ENCODE results near the gene MITF. TPM values are rescaled to one million over a fixed set of nuclear protein-coding genes. Genes with fewer than 3 reads are reported as not detected.

The MITF gene
- total RNA-seq, 1 experiment from 2014 or later: 4.3 TPM

DNA sequence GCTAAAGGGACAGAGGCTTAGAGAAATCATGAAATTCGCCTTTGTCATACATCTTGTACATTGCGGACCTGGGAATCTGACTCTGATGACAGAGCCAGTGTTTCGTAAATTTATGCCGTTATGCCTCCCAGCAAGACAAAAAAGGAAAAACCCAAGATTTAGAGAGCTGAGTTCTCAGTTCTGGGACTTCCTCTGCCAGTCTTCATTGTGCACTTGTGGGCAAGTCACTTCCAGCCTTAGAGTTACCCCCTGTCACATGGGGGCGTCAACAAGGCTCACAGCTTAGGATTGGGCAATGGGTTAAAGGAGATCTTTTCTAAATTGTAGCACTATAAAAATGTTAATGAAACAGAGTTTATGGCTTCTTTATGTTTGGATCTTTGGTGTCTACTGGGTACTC, 41.9 kb upstream of the MITF start:
- Mint-ChIP-seq H3K36me3 (ENCODE audit: insufficient read depth, unreplicated experiment) (no peaks in the 10 kb centered on the region), H3K4me3 (ENCODE audit: unreplicated experiment) (no peak overlapping the region), H3K27me3 (ENCODE audit: insufficient read depth, unreplicated experiment) (peaks cover 3% of the 10 kb centered on the region), H3K9me3 (ENCODE audit: unreplicated experiment) (peaks cover 19% of the 10 kb centered on the region), H3K4me1 (ENCODE audit: low read depth, unreplicated experiment) (no peaks in the 10 kb centered on the region), H3K27ac (ENCODE audit: unreplicated experiment) (no peak overlapping the region)
- POLR2A ChIA-PET: no interaction called here
- CTCF ChIA-PET: no interaction called here
- Histone ChIP-seq H3K4me3 (ENCODE audit: low read depth, low read length) (no peak overlapping the region), H3K4me1 (no peaks in the 10 kb centered on the region), H3K36me3 (ENCODE audit: control insufficient read depth, insufficient read depth, low read length) (no peaks in the 10 kb centered on the region), H3K27me3 (replicated peaks; ENCODE audit: control insufficient read depth, insufficient read depth, low read length) (no peaks in the 10 kb centered on the region), H3K9me3 (no peaks in the 10 kb centered on the region)
- intact Hi-C loops (cut with micrococcal nuclease; ENCODE audit: unreplicated experiment): no loop called here
- TF ChIP-seq, protein P1, sequence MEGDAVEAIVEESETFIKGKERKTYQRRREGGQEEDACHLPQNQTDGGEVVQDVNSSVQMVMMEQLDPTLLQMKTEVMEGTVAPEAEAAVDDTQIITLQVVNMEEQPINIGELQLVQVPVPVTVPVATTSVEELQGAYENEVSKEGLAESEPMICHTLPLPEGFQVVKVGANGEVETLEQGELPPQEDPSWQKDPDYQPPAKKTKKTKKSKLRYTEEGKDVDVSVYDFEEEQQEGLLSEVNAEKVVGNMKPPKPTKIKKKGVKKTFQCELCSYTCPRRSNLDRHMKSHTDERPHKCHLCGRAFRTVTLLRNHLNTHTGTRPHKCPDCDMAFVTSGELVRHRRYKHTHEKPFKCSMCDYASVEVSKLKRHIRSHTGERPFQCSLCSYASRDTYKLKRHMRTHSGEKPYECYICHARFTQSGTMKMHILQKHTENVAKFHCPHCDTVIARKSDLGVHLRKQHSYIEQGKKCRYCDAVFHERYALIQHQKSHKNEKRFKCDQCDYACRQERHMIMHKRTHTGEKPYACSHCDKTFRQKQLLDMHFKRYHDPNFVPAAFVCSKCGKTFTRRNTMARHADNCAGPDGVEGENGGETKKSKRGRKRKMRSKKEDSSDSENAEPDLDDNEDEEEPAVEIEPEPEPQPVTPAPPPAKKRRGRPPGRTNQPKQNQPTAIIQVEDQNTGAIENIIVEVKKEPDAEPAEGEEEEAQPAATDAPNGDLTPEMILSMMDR (IDR thresholded peaks at IDR 0.05; ENCODE audit: insufficient read depth in 1 of 2, low read depth in 1 of 2, low read length in 1 of 2, severe bottlenecking in 1 of 2, unreplicated experiment in 1 of 2): no peak
- DNase-seq: no peak
- no TSS peak for BruUV-seq (replicated peaks)

DNA sequence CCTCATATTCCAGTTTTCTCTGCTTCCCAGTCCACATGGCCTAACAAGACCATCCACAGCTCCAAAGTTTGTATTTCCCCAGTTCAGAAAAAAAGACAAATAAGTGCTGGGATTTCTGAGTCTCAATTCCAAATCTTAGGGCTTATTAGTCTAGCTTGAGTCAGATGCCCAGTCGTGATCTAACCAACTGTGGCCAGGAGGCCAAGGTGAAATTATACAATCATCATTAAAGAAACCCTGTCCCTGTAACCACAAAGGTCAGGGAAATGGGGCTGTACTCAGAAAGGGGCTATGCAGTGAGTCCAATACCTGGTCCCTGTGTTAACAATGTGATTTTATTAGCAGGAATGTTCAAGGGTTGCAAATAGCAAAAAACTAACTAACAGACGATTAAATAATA, 40.5 kb upstream of the MITF start:
- no peaks in the 10 kb centered on the region for H3K27me3 ChIP-seq (replicated peaks; ENCODE audit: control insufficient read depth, insufficient read depth, low read length)
- H3K9me3 ChIP-seq: no peaks in the 10 kb centered on the region
- intact Hi-C loops (cut with micrococcal nuclease; ENCODE audit: unreplicated experiment): no loop called here
- H3K4me1 ChIP-seq: no peaks in the 10 kb centered on the region
- no peak overlapping the region for H3K4me3 Mint-ChIP-seq (ENCODE audit: unreplicated experiment)
- ChIA-PET CTCF (no interaction called here), POLR2A (no interaction called here)
- no peaks in the 10 kb centered on the region for H3K36me3 Mint-ChIP-seq (ENCODE audit: insufficient read depth, unreplicated experiment)
- peaks cover 3% of the 10 kb centered on the region for H3K27me3 Mint-ChIP-seq (ENCODE audit: insufficient read depth, unreplicated experiment)
- H3K36me3 ChIP-seq (ENCODE audit: control insufficient read depth, insufficient read depth, low read length): no peaks in the 10 kb centered on the region
- no peak overlapping the region for H3K4me3 ChIP-seq (ENCODE audit: low read depth, low read length)
- no peak overlapping the region for H3K27ac Mint-ChIP-seq (ENCODE audit: unreplicated experiment)
- no TSS peak for BruUV-seq (replicated peaks)
- H3K9me3 Mint-ChIP-seq (ENCODE audit: unreplicated experiment): peaks cover 19% of the 10 kb centered on the region
- no peaks in the 10 kb centered on the region for H3K4me1 Mint-ChIP-seq (ENCODE audit: low read depth, unreplicated experiment)
- no peak for DNase-seq
- TF ChIP-seq, protein P1 (IDR thresholded peaks at IDR 0.05; ENCODE audit: insufficient read depth in 1 of 2, low read depth in 1 of 2, low read length in 1 of 2, severe bottlenecking in 1 of 2, unreplicated experiment in 1 of 2): no peak

DNA sequence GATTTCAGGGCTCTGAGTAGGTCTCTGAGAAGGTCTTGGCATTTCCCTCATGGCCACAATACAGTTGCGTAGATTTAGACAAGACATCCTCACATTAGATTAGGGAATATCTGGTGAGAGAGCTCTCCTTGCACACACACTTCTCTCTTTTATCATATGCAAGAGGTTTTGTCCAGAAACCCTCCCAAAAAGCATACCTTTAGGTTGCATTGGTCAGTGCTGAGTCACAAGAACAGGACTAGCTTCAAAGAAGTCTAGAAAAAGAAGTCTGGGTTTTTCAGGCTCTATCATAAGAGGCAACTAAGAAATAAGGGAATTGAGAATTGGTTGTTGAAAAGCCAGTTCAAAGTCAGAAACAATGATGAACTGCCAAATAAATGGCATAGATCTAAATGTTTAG, 40.1 kb upstream of the MITF start:
- intact Hi-C loops (cut with micrococcal nuclease; ENCODE audit: unreplicated experiment): no loop called here
- TF ChIP-seq, protein P1 (IDR thresholded peaks at IDR 0.05; ENCODE audit: insufficient read depth in 1 of 2, low read depth in 1 of 2, low read length in 1 of 2, severe bottlenecking in 1 of 2, unreplicated experiment in 1 of 2): no peak
- H3K27me3 Mint-ChIP-seq (ENCODE audit: insufficient read depth, unreplicated experiment): peaks cover 3% of the 10 kb centered on the region
- BruUV-seq (replicated peaks): no TSS peak
- Histone ChIP-seq H3K4me1 (no peaks in the 10 kb centered on the region), H3K36me3 (ENCODE audit: control insufficient read depth, insufficient read depth, low read length) (no peaks in the 10 kb centered on the region), H3K4me3 (ENCODE audit: low read depth, low read length) (no peak overlapping the region), H3K27me3 (replicated peaks; ENCODE audit: control insufficient read depth, insufficient read depth, low read length) (no peaks in the 10 kb centered on the region), H3K9me3 (no peaks in the 10 kb centered on the region)
- ChIA-PET POLR2A (no interaction called here), CTCF (no interaction called here)
- no peaks in the 10 kb centered on the region for H3K36me3 Mint-ChIP-seq (ENCODE audit: insufficient read depth, unreplicated experiment)
- H3K27ac Mint-ChIP-seq (ENCODE audit: unreplicated experiment): no peak overlapping the region
- H3K9me3 Mint-ChIP-seq (ENCODE audit: unreplicated experiment): peaks cover 19% of the 10 kb centered on the region
- no peaks in the 10 kb centered on the region for H3K4me1 Mint-ChIP-seq (ENCODE audit: low read depth, unreplicated experiment)
- no peak for DNase-seq
- H3K4me3 Mint-ChIP-seq (ENCODE audit: unreplicated experiment): no peak overlapping the region

Data from Caco-2 (cell line).